A549 treated with Hydrocortisone at 1 μM for 4 hours (cell line): Measurements from ENCODE around the gene GNGT1. TPM values are rescaled to one million over a fixed set of nuclear protein-coding genes. Genes with fewer than 3 reads are reported as not detected.

Source experiments
- total RNA-seq: library from RNA; stranded (reverse); fragments of 200-300 nt; extraction: Qiagen RNA extraction; gene quantifications from 5 replicates; pipeline ENCODE4 v1.2.3, GENCODE V29; 2022

GNGT1 gene
- not detected in 5 replicates for total RNA-seq

DNA sequence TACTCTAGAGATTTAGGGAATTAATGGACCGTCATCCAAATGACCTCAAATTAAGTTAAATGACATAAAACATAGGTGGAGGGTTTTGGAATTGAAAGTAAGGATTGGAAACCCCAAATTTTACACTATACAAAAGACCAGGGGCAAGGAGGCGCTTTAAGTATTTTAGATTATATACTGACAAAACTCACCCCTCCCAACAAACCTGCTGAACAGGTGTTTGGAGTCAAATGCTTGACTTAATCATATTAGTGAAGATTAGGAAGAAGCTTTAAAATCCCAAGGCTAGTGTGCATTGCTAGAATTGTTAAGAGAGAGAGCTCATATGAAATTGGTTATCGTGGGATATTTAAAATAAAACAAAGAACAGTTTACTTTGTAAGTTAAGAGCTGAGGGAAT, at the start of gene GNGT1:
Gene GNGT1 (plus strand): TSS at position 301 of the 400 bp plus-strand sequence. CDS start 180 bp downstream, outside the sequence.

DNA sequence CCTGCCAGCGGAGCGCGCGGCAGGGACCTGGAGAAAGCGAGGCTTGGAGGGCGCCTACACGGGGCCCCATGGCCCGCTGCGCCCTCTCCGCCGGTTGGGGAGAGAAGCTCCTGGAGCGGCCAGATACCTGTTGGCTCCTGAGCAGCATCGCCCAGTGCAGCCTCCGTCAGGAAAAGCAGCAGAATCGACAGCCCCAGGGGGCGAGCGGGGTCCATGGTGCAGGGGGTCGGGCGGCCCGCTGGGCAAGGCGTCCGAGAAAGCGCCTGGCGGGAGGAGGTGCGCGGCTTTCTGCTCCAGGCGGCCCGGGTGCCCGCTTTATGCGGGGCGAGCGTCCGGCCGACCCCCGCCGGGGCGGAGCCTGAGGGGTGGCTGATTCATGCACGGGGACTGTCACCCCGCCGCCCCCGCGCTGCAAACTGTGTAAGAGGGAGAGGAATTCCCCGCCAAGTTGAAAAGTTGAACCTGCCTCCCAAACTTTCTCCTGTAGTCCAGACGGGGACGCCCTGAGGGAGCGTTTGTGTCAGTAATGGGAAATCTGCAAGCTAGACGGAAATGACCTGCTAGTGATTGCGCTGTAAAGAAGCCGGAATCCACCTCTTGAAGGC, 15.8 kb upstream of the GNGT1 start, which contains the start of gene TFPI2:
Gene TFPI2 (minus strand): TSS at position 290 of the 605 bp plus-strand sequence. CDS start 75 bp downstream, at position 215.

DNA sequence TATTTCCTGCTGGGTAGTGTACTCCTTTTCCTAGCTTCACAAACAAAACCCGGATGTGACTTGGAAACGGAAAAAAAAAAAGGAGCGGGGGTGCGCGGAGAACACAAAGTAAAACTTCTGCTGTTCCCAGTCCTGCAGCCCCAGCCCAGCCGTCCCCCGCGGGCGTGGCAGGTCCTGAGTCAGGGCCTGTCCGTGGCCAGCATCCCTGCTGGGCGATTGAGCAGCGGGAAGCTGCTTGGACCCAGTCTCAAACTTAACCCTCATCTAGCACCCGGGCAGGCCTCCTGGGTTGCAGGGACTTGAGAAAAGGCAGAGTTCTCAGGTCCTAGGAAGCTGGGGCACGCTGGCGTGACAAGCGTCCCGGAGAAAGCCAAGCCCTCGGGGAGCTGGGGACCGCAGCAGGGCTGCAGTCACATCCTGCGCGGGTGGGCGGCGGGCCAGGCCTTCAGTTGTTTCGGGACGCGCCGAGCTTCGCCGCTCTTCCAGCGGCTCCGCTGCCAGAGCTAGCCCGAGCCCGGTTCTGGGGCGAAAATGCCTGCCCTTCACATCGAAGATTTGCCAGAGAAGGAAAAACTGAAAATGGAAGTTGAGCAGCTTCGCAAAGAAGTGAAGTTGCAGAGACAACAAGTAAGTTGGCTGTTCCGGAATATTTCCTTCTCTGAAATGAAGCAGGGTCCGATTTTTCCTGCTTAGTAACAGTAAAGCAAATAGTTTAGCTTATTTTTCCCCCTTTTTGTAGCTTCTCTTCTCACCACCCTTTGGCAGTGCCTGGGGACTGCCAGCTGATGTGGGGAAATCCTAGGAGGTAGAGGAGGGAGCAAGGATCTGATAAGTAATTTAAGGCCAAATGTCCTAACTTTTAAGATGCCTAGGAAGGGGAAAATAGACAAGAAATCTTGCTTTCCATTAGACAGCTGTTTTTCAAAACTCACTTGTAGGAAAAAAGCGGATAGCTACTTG, 15.5 kb downstream of the GNGT1 start, which contains the start of gene GNG11:
Gene GNG11 (plus strand): TSS at position 129 of the 960 bp plus-strand sequence. CDS start 403 bp downstream, at position 532.

Other genes starting within 250 kb of the GNGT1 start
- gene TFPI2, start 15.8 kb upstream of the GNGT1 start, total RNA-seq: 215 to 326 TPM (median 237 TPM) in 5 replicates
- 32.1 to 38.7 TPM (median 35.4 TPM) in 5 replicates for gene GNG11, start 15.2 kb downstream of the GNGT1 start, total RNA-seq
- gene BET1, start 97.8 kb downstream of the GNGT1 start, total RNA-seq: 18.9 to 29.0 TPM (median 23.2 TPM) in 5 replicates